WTC11 (cell line): ENCODE measurements around the gene CXCL12. TPM values are rescaled to one million over a fixed set of nuclear protein-coding genes. Genes with fewer than 3 reads are reported as not detected.

Source experiments
- ATAC-seq: fragments of 200-7000 bp; cut with Tn5 transposase; 2 replicates; pipeline ENCODE4 v1.10.0; 2021; ENCODE audit warnings: mild to moderate bottlenecking, moderate library complexity
- CTCF ChIA-PET: fragments of 300-600 bp; sonication (Branson Sonifier 250); formaldehyde crosslinking; loops from one replicate; lab custom pipeline; 2021; ENCODE audit warnings: antibody characterized with exemption; lab: Charles Lee
- POLR2A ChIA-PET: fragments of 350-600 bp; sonication (Branson Sonifier 250); formaldehyde crosslinking; loops from one replicate; lab custom pipeline; 2021; ENCODE audit warnings: antibody characterized with exemption; lab: Charles Lee
- DNase-seq: peaks from one replicate; pipeline ENCODE4 v3.0.0; 2021; ENCODE audit warnings: low spot score
- H3K27ac Mint-ChIP-seq: 2 replicates; pipeline ENCODE4 v1.8.0; 2021; ENCODE audit warnings: mixed read lengths
- H3K27me3 Mint-ChIP-seq: 2 replicates; pipeline ENCODE4 v1.8.0; 2021; ENCODE audit warnings: low read depth, mild to moderate bottlenecking, moderate library complexity, mixed read lengths
- H3K36me3 Mint-ChIP-seq: 2 replicates; pipeline ENCODE4 v1.8.0; 2021; ENCODE audit warnings: mixed read lengths
- H3K4me1 Mint-ChIP-seq: 2 replicates; pipeline ENCODE4 v1.8.0; 2022; ENCODE audit warnings: mixed read lengths
- H3K4me3 Mint-ChIP-seq: 2 replicates; pipeline ENCODE4 v1.8.0; 2021; ENCODE audit warnings: mild to moderate bottlenecking, moderate library complexity, mixed read lengths
- H3K9me3 Mint-ChIP-seq: 2 replicates; pipeline ENCODE4 v1.8.0; 2021; ENCODE audit warnings: mixed read lengths
- CBFB ChIP-seq: sonication (generic); formaldehyde crosslinking; IDR thresholded peaks from 2 replicates; pipeline ENCODE4 v1.8.1; 2022; ENCODE audit warnings: mild to moderate bottlenecking, low read depth, missing genetic modification reagents
- EMX1 ChIP-seq: fragments of 250-450 bp; sonication (Bioruptor Pico); IDR thresholded peaks from 2 replicates; pipeline ENCODE4 v1.8.0; 2021; ENCODE audit warnings: mild to moderate bottlenecking
- FOXP1 ChIP-seq: sonication (generic); formaldehyde crosslinking; IDR thresholded peaks from 2 replicates; pipeline ENCODE4 v1.8.0; 2022; ENCODE audit warnings: missing genetic modification reagents, mild to moderate bottlenecking, moderate library complexity, borderline replicate concordance
- GABPB1 ChIP-seq: sonication (generic); formaldehyde crosslinking; IDR thresholded peaks from 2 replicates; pipeline ENCODE4 v1.8.1; 2023; ENCODE audit warnings: mild to moderate bottlenecking, missing genetic modification reagents
- HMGA2 ChIP-seq: fragments of 250-450 bp; sonication (Bioruptor Pico); IDR thresholded peaks from 2 replicates; pipeline ENCODE4 v1.4.0; 2021; ENCODE audit warnings: mild to moderate bottlenecking, moderate library complexity
- JUN ChIP-seq: sonication (generic); formaldehyde crosslinking; IDR thresholded peaks from 2 replicates; pipeline ENCODE4 v1.8.0; 2023; ENCODE audit warnings: mild to moderate bottlenecking, missing genetic modification reagents
- NFYB ChIP-seq: sonication (generic); formaldehyde crosslinking; conservative IDR thresholded peaks from 2 replicates; pipeline ENCODE4 v1.8.0; 2022; ENCODE audit warnings: low read depth, missing genetic modification reagents
- NR2C2 ChIP-seq: sonication (generic); formaldehyde crosslinking; IDR thresholded peaks from 2 replicates; pipeline ENCODE4 v1.8.0; 2022; ENCODE audit warnings: mild to moderate bottlenecking, missing genetic modification reagents
- RORB ChIP-seq: fragments of 250-450 bp; sonication (Bioruptor Pico); IDR thresholded peaks from 2 replicates; pipeline ENCODE4 v1.9.0; 2021; ENCODE audit warnings: mild to moderate bottlenecking
- SOX15 ChIP-seq: fragments of 250-450 bp; sonication (Bioruptor Pico); IDR thresholded peaks from 2 replicates; pipeline ENCODE4 v1.9.0; 2021; ENCODE audit warnings: mild to moderate bottlenecking
- TCF7 ChIP-seq: sonication (generic); formaldehyde crosslinking; IDR thresholded peaks from 2 replicates; pipeline ENCODE4 v1.8.0; 2022; ENCODE audit warnings: mild to moderate bottlenecking, low read depth, missing genetic modification reagents, moderate library complexity
- ZNF121 ChIP-seq: sonication (generic); formaldehyde crosslinking; IDR thresholded peaks from 2 replicates; pipeline ENCODE4 v1.8.0; 2023; ENCODE audit warnings: missing genetic modification reagents
- ZNF138 ChIP-seq: sonication (generic); formaldehyde crosslinking; conservative IDR thresholded peaks from 2 replicates; pipeline ENCODE4 v1.8.1; 2022; ENCODE audit warnings: mild to moderate bottlenecking, moderate library complexity, missing genetic modification reagents
- ZNF219 ChIP-seq: sonication (generic); formaldehyde crosslinking; IDR thresholded peaks from 2 replicates; pipeline ENCODE4 v1.8.0; 2023; ENCODE audit warnings: missing genetic modification reagents, mild to moderate bottlenecking, borderline replicate concordance
- ZNF263 ChIP-seq: sonication (generic); formaldehyde crosslinking; IDR thresholded peaks from 2 replicates; pipeline ENCODE4 v1.8.1; 2022; ENCODE audit warnings: low read depth, mild to moderate bottlenecking, moderate library complexity, missing genetic modification reagents
- ZNF396 ChIP-seq: fragments of 250-450 bp; sonication (Bioruptor Pico); IDR thresholded peaks from 2 replicates; pipeline ENCODE4 v1.8.0; 2021; ENCODE audit warnings: mild to moderate bottlenecking, moderate library complexity, borderline replicate concordance
- ZNF671 ChIP-seq: fragments of 250-450 bp; sonication (Bioruptor Pico); IDR thresholded peaks from 2 replicates; pipeline ENCODE4 v1.8.0; 2021; ENCODE audit warnings: mild to moderate bottlenecking
- ZSCAN18 ChIP-seq: fragments of 250-450 bp; sonication (Bioruptor Pico); IDR thresholded peaks from 2 replicates; pipeline ENCODE4 v2.1.2; 2022; ENCODE audit warnings: mild to moderate bottlenecking, moderate library complexity
- total RNA-seq: library from RNA; stranded (reverse); gene quantifications from 3 replicates; pipeline ENCODE4 v1.2.3, GENCODE V29; 2021
- TF ChIP-seq, protein P1 (sequence below): fragments of 250-450 bp; sonication (Bioruptor Pico); IDR thresholded peaks from 2 replicates; pipeline ENCODE4 v1.9.0; 2021; ENCODE audit warnings: mild to moderate bottlenecking
- TF ChIP-seq, protein P2 (sequence below): sonication (generic); formaldehyde crosslinking; IDR thresholded peaks from 2 replicates; pipeline ENCODE4 v1.8.0; 2022; ENCODE audit warnings: mild to moderate bottlenecking, missing genetic modification reagents
- TF ChIP-seq, protein P3 (sequence below): fragments of 250-450 bp; sonication (Bioruptor Pico); IDR thresholded peaks from 2 replicates; pipeline ENCODE4 v1.9.0; 2021; ENCODE audit warnings: moderate library complexity, mild to moderate bottlenecking, inconsistent platforms, borderline replicate concordance
- TF ChIP-seq, protein P4 (sequence below): sonication (generic); formaldehyde crosslinking; IDR thresholded peaks from 2 replicates; pipeline ENCODE4 v1.8.0; 2023; ENCODE audit warnings: mild to moderate bottlenecking, missing genetic modification reagents
- TF ChIP-seq, protein P5 (sequence below): sonication (generic); formaldehyde crosslinking; IDR thresholded peaks from 2 replicates; pipeline ENCODE4 v1.8.1; 2023; ENCODE audit warnings: mild to moderate bottlenecking, missing genetic modification reagents
- TF ChIP-seq, protein P6 (sequence below): sonication (generic); formaldehyde crosslinking; IDR thresholded peaks from 2 replicates; pipeline ENCODE4 v1.8.0; 2022; ENCODE audit warnings: mild to moderate bottlenecking, missing genetic modification reagents

CXCL12 gene
- total RNA-seq, 1 experiment from 2014 or later = 52.4 TPM

DNA sequence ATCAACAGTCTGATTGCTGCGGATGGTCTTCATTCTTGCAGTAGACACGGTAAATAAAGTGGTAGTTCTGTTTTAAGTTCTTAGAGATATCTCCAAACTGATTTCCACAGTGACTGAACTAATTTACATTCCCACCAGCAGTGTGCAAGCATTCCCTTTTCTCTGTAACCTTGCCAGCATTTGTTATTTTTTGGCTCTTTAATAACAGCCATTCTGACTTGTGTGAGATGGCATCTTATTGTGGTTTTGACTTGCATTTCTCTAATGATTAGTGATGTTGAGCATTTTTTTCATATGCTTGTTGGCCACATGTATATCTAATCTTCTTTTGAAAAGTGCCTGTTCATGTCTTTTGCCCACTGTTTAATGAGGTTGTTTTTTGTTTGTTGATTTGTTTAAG lies 30.2 kb upstream of the CXCL12 start (continued):
- TF ChIP-seq ZNF396 (CRISPR knock-in tag) (no peak), ZNF671 (CRISPR knock-in tag) (no peak), GABPB1 (CRISPR knock-in tag) (no peak)
- TF ChIP-seq, protein P1, sequence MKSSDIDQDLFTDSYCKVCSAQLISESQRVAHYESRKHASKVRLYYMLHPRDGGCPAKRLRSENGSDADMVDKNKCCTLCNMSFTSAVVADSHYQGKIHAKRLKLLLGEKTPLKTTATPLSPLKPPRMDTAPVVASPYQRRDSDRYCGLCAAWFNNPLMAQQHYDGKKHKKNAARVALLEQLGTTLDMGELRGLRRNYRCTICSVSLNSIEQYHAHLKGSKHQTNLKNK (CRISPR knock-in tag) = no peak

DNA sequence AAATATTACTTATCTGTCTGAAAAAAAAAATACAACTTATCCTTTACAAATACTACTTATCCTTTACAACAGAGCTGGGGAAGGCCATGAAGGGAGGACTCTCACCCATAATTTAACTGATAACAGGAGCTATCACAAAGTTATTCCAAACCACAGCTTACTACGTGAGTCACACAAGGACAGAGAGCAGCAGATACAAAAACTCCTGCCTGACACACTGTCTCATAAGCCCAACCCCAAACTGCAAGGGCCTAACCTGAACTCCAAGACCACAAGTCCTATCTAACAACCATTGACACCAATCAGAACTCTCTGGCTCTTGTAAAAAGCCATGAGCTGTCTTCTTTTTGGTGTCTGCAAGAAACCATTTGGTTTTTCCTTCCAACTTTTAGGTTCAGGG lies 28.5 kb upstream of the CXCL12 start:
- POLR2A ChIA-PET = no interaction called here
- CTCF ChIA-PET = no interaction called here
- no peak for TF ChIP-seq CBFB (CRISPR knock-in tag)
- no peak for TF ChIP-seq NR2C2
- TF ChIP-seq, protein P2, sequence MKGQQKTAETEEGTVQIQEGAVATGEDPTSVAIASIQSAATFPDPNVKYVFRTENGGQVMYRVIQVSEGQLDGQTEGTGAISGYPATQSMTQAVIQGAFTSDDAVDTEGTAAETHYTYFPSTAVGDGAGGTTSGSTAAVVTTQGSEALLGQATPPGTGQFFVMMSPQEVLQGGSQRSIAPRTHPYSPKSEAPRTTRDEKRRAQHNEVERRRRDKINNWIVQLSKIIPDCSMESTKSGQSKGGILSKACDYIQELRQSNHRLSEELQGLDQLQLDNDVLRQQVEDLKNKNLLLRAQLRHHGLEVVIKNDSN (CRISPR knock-in tag) = no peak
- TF ChIP-seq RORB (CRISPR knock-in tag) = no peak
- TF ChIP-seq, protein P3, sequence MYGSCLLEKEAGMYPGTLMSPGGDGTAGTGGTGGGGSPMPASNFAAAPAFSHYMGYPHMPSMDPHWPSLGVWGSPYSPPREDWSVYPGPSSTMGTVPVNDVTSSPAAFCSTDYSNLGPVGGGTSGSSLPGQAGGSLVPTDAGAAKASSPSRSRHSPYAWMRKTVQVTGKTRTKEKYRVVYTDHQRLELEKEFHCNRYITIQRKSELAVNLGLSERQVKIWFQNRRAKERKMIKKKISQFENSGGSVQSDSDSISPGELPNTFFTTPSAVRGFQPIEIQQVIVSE (CRISPR knock-in tag) = no peak
- no peak for TF ChIP-seq ZSCAN18 (CRISPR knock-in tag)
- TF ChIP-seq, protein P4, sequence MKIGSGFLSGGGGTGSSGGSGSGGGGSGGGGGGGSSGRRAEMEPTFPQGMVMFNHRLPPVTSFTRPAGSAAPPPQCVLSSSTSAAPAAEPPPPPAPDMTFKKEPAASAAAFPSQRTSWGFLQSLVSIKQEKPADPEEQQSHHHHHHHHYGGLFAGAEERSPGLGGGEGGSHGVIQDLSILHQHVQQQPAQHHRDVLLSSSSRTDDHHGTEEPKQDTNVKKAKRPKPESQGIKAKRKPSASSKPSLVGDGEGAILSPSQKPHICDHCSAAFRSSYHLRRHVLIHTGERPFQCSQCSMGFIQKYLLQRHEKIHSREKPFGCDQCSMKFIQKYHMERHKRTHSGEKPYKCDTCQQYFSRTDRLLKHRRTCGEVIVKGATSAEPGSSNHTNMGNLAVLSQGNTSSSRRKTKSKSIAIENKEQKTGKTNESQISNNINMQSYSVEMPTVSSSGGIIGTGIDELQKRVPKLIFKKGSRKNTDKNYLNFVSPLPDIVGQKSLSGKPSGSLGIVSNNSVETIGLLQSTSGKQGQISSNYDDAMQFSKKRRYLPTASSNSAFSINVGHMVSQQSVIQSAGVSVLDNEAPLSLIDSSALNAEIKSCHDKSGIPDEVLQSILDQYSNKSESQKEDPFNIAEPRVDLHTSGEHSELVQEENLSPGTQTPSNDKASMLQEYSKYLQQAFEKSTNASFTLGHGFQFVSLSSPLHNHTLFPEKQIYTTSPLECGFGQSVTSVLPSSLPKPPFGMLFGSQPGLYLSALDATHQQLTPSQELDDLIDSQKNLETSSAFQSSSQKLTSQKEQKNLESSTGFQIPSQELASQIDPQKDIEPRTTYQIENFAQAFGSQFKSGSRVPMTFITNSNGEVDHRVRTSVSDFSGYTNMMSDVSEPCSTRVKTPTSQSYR (CRISPR knock-in tag) = no peak
- no peak for TF ChIP-seq ZNF121 (CRISPR knock-in tag)
- TF ChIP-seq HMGA2 (CRISPR knock-in tag) = no peak
- TF ChIP-seq ZNF138 (CRISPR knock-in tag) = no peak
- TF ChIP-seq, protein P5, sequence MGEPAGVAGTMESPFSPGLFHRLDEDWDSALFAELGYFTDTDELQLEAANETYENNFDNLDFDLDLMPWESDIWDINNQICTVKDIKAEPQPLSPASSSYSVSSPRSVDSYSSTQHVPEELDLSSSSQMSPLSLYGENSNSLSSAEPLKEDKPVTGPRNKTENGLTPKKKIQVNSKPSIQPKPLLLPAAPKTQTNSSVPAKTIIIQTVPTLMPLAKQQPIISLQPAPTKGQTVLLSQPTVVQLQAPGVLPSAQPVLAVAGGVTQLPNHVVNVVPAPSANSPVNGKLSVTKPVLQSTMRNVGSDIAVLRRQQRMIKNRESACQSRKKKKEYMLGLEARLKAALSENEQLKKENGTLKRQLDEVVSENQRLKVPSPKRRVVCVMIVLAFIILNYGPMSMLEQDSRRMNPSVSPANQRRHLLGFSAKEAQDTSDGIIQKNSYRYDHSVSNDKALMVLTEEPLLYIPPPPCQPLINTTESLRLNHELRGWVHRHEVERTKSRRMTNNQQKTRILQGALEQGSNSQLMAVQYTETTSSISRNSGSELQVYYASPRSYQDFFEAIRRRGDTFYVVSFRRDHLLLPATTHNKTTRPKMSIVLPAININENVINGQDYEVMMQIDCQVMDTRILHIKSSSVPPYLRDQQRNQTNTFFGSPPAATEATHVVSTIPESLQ (CRISPR knock-in tag) = no peak

DNA sequence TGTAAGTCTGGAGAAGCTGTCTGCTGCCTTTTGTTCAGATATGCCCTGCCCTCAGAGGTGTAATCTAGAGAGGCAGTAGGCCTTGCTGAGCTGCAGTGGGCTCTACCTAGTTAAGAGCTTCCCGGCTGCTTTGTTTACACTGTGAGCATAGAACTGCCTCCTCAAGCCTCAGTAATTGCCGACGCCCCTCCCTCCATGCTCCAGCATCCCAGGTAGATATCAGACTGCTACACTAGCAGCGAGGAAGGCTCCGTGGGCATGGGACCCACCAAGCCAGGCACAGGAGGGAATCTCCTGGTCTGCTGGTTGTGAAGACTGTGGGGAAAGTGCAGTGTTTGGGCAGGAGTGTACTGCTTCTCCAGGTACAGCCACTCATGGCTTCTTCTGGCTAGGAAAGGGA lies 26.4 kb upstream of the CXCL12 start:
- POLR2A ChIA-PET = no interaction called here
- H3K4me1 Mint-ChIP-seq = peaks cover 4% of the 10 kb centered on the region
- TF ChIP-seq EMX1 (CRISPR knock-in tag) = no peak
- no peak for TF ChIP-seq FOXP1
- TF ChIP-seq ZNF263 (CRISPR knock-in tag) = no peak
- TF ChIP-seq SOX15 = no peak
- TF ChIP-seq ZNF219 (CRISPR knock-in tag) = no peak
- no peak for TF ChIP-seq TCF7 (CRISPR knock-in tag)
- TF ChIP-seq, protein P6, sequence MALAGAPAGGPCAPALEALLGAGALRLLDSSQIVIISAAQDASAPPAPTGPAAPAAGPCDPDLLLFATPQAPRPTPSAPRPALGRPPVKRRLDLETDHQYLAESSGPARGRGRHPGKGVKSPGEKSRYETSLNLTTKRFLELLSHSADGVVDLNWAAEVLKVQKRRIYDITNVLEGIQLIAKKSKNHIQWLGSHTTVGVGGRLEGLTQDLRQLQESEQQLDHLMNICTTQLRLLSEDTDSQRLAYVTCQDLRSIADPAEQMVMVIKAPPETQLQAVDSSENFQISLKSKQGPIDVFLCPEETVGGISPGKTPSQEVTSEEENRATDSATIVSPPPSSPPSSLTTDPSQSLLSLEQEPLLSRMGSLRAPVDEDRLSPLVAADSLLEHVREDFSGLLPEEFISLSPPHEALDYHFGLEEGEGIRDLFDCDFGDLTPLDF (CRISPR knock-in tag) = no peak
- TF ChIP-seq NFYB (CRISPR knock-in tag) = no peak
- no peak for TF ChIP-seq JUN (CRISPR knock-in tag)

More for the DNA sequence above, 28.5 kb upstream of the CXCL12 start:
- ATAC-seq (no peak), DNase-seq (no peak)
- Mint-ChIP-seq H3K4me1 (peaks cover 9% of the 10 kb centered on the region), H3K27ac (no peak overlapping the region), H3K27me3 (peaks cover 17% of the 10 kb centered on the region), H3K4me3 (no peak overlapping the region), H3K36me3 (peaks cover 26% of the 10 kb centered on the region), H3K9me3 (peaks cover 55% of the 10 kb centered on the region)

More for the DNA sequence above, 26.4 kb upstream of the CXCL12 start:
- Mint-ChIP-seq H3K36me3 (peaks cover 29% of the 10 kb centered on the region), H3K4me3 (no peak overlapping the region), H3K27me3 (peaks cover 17% of the 10 kb centered on the region), H3K27ac (no peak overlapping the region), H3K9me3 (peaks cover 49% of the 10 kb centered on the region)
- ATAC-seq = no peak
- DNase-seq = no peak
- CTCF ChIA-PET = no interaction called here
